GM18511 (cell line): ENCODE results near the gene NLRP11.

Experiments
- ATAC-seq: cut with Tn5 transposase; IDR thresholded peaks from one replicate; pipeline ENCODE4 v1.9.1; 2021; ENCODE audit warnings: mild to moderate bottlenecking, moderate library complexity; ENCODE audit not compliant: unreplicated experiment

NLRP11 gene

DNA sequence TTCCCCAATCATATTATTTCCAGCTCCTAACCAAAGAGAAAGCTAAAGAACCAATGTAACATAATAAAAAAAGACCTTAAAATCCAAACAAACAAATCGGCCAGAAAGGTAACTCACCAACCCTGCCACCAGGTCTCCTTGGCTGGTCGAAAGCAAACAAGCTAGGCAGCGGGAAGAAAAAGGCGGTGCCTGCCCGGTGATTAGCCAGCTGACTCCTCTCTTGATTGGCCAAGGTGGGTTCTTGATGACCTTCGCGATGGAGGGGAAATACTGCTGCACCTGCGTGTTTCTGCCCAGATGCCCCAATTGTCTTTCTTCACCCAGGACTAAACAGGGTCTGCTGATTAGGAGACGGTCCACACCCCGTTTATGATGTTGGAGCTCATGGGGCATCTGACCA is at the start of gene NLRP11:
Gene NLRP11 (minus strand): TSS at position 154 of the 400 bp plus-strand sequence. CDS start 13,825 bp downstream, outside the sequence.
- ATAC-seq = no peak

DNA sequence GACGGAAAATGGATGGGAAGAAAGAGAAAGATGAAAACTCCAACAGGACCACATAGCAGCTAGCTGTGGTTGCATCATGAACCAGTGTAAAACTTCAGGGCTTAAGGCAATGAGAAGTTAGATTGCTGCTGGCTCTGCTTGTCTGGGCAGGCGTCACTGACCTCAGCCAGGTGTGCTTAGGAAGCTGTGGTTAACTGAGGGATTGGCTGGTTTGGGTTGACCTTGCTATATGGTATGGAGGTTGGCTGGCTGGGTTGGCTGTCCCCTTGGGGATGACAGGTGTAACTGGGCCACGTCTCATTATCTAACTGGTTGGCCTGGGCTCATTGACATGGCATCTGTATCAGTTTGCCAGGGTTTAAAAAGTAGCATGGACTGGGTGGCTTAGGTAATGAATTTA is 45.4 kb upstream of the NLRP11 start:
- ATAC-seq = no peak

- ATAC-seq = no peak
These were observed 38.9 kb upstream of the NLRP11 start for GRCh38 chr19:55870736-55871135.

- no peak for ATAC-seq
These were observed 35.3 kb upstream of the NLRP11 start for GRCh38 chr19:55867101-55867500.

DNA sequence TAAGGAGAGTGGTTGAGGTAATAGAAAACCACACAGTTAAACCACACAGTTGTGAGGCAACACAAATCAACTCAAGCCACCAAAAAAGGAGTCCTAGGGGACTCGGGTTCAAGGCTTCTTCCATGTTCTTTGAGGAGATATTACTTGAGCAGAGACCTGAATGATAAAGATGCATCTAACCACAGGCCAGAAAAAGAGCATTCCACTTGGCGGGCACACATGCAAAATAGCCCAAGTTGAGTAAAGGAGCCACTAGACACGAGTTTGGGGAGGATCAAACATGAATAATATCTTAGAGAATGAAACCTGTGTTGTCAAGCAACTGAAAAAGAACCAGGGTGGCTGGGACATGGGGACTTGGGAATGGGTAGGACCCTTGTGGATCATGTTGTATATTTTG is 34.7 kb upstream of the NLRP11 start:
- no peak for ATAC-seq

GRCh38 chr19:55858969-55859368 is 27.2 kb upstream of the NLRP11 start:
- ATAC-seq = no peak

DNA sequence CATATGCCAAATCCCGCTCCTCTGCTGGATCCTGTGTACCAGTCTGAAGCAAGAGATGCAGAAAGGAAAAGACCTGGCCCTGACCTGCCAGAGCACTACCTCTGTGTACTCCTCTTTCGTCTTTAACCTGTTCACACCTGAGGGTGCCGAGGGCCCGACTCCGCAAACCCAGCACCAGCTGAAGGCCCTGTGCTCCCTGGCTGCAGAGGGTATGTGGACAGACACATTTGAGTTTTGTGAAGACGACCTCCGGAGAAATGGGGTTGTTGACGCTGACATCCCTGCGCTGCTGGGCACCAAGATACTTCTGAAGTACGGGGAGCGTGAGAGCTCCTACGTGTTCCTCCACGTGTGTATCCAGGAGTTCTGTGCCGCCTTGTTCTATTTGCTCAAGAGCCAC is 26.6 kb upstream of the NLRP11 start:
- ATAC-seq = no peak

DNA sequence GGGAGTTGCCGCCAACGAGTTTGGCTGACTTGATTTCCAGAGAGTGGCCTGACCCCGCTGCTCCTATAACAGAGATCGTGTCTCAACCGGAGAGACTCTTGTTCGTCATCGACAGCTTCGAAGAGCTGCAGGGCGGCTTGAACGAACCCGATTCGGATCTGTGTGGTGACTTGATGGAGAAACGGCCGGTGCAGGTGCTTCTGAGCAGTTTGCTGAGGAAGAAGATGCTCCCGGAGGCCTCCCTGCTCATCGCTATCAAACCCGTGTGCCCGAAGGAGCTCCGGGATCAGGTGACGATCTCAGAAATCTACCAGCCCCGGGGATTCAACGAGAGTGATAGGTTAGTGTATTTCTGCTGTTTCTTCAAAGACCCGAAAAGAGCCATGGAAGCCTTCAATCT is 26.2 kb upstream of the NLRP11 start:
- no peak for ATAC-seq

- no peak for ATAC-seq
These were observed 25.4 kb upstream of the NLRP11 start for GRCh38 chr19:55857149-55857548.

DNA sequence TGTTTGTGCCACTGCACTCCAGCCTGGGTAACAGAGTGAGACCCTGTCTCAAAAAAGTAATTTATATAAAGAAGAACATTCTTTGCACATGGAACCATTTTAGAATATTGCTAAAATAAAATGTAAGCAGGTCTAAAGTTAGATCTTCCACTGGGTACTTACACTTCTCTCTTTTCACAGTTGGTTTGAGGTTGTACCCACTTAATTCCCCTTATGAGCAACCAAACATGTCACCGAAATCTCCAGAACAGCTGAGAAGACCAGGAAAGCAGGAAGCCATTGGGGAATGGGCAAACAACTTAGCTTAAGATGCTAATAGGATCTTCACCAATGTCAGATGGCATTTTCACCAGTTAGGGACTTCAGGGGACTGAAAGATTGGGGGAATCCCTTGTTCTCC is 23.4 kb upstream of the NLRP11 start:
- no peak for ATAC-seq

DNA sequence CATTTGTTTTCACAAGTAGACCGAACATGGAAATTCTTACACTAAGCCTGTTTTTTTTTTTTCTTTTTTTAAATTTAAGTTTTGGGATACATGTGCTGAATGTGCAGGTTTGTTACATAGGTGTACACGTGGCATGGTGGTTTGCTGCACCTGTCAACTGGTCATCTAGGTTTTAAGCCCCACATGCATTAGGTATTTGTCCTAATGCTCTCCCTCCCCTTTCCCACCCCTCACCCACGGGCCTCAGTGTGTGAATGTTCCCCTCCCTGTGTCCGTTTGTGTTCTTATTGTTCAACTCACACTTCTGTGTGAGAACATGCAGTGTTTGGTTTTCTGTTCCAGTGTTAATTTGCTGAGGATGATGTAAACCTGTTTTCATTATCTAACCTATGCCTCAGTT is 7.1 kb upstream of the NLRP11 start:
- ATAC-seq = no peak

DNA sequence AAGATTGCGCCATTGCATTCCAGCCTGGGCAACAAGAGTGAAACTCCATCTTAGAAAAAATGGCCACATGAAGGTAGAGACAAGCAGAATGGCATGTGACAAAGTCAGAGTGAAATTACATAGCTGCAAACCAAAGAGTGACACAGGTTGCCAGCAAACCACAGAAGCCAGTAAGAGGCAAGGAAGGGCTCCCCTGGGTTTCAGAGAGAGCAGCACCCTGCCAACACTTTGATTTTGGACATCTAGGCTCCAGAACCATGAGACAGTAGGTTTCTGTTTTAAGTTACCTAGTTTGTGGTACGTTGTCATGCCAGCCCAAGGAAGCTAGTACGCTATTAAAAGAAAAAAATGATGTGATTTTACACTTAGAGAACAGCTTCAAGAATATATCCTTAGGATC is 6.5 kb upstream of the NLRP11 start:
- no peak for ATAC-seq

DNA sequence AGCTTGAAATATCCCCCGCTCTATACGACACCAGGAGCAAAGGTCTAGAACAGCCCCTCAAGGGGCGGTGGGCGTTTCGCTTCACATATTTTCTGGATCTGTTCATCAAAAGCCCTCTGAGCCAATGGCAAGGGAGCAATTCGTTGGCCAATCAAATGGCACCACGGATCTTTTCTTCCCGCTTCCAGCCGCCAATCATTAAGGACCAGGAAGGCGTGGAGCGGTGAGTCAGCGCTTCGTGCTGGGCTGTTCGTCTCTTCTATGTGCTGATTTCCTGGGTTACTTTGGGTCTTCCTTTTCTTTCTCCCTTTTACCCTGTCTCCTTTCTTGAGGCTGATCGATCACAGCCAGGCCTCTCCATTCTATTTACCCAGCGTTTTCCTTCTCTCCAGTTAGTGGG is 4.5 kb upstream of the NLRP11 start, which contains the start of gene NLRP4:
Gene NLRP4 (plus strand): TSS at position 201 of the 400 bp plus-strand sequence. CDS start 15,541 bp downstream, outside the sequence.
- ATAC-seq = no peak

DNA sequence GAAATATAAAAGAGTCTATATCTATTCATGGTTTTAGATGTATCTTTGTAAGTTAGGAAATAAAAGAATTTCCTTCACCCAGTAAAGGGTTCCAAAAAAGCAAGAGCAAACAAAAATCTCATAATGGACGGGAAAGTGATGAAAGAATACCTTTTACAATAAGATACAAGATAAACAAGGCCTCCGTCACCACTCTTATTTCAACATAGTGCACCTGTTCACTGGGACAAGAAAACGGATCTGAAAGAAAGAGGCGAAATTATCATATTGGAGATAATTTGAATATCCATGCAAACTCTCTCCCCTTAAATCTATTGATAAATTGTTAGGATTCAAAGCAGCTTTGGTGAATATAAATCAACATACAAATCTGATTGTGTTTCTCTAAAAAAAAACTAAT is 877 bp upstream of the NLRP11 start:
- no peak for ATAC-seq

GRCh38 chr19:55830656-55831055 is 1.1 kb downstream of the NLRP11 start:
- no peak for ATAC-seq

DNA sequence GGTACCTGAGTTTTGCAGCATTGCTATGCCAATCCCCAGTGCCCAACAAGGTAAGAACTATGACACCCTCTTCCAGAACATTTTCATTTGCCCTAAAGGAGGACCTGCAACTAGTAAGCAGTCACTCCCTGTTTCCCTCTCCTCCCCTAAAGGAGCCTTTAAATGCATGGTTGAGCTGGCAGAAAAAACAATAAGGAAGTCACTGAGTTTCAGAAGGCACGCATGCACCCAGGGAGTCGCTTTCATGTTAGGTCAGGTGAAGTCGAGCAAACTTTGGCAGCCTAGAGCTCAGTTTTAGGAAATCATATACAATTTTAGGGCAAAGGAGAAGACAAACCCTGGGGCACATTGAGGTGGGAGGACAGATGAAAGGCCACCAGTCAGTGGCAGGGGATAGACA is 11.8 kb downstream of the NLRP11 start:
- no peak for ATAC-seq

DNA sequence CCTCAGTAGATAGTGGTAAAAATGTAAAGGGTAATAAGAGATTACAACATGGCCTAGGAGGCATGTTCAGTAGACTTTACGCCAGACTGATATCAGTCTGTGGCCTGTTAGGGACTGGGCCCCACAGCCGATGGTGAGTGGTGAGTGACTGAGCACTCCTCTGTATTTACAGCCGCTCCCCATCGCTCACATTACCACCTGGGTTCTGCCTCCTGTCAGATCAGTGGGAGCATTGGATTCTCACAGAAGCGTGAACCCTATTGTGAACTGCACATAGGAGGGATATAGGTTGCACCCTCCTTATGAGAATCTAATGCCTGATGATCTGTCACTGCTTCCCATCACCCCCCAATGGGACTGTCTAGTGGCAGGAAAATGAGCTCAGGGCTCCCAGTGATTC is 17.9 kb downstream of the NLRP11 start:
- no peak for ATAC-seq

DNA sequence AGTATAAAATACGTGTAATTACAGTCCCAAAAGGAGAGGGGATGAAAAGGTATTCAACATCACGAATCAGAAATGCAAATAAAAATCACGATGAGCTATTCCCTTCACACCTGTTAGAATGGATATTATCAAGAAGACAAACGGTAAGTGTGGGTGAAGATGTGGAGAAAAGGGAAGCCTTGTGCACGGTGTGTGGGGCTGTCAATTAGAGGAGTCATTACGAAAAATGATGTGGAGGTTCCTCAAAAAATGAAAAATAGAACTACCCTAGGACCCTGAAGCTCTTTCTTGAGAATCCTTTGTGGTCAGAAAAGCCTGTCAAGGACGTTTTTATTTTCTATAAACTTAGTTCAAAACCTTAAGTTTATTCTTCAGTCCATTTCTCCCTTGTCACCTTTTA is 19.4 kb downstream of the NLRP11 start:
- ATAC-seq = no peak

- no peak for ATAC-seq
These were observed 20.5 kb downstream of the NLRP11 start for GRCh38 chr19:55811340-55811739.

DNA sequence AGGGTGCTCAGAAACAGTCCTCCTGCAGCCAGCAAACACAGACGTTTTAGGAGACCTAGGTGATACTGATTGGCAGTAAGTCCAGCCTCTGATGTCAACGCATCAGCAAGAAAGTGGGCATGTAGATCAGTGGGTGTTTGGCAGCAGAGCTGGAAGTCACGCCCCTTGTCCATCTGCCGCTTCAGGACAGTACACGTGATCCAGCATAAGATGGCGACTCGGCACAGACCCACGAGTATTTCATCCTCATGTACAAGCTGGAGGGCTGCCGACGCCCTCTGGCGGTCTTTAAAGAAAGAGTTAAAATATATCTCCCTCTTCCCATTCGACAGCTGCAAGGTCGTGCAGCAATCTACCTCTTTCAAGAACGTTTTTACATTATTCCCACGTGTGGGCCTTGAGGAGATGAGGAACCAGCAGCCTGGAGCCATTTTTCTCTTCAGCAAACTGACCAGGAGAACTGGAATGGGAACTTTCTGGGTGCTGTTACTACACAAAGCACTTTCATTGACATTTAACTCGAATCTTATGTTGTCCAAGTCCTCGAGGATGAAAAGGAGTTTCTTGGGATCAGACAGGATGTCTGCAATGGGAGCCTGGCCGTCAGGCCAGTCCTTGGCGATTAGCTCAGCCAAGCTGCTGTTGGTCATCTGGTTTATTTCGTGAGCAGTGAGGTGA is 22.3 kb downstream of the NLRP11 start:
- ATAC-seq = peak; percentile 63

GRCh38 chr19:55802281-55802680 is 29.5 kb downstream of the NLRP11 start:
- no peak for ATAC-seq

GRCh38 chr19:55801416-55801815 is 30.4 kb downstream of the NLRP11 start:
- ATAC-seq = no peak

GRCh38 chr19:55795021-55795420 is 36.8 kb downstream of the NLRP11 start:
- no peak for ATAC-seq
